Sigmoid colon (tissue), 7 donors: ENCODE results near the gene ILK. TPM values are rescaled to one million over a fixed set of nuclear protein-coding genes. Genes with fewer than 3 reads are reported as not detected.
A peak's percentile ranks its signal among the peaks of the same experiment; 100 is the strongest.

Experiments used
- DNase-seq: peaks from one replicate; pipeline ENCODE4 v3.0.0-alpha.2; 2019
- H3K27ac ChIP-seq, 4 donors: fragments of 200-600 bp; sonication (generic); one replicate each; pipeline ENCODE4 v1.5.1; 2016 to 2019; ENCODE audit warnings: mild to moderate bottlenecking in 1 of 4
- H3K27me3 ChIP-seq, 3 donors: fragments of 200-600 bp; sonication (generic); one replicate each; pipeline ENCODE4 v1.5.1; 2019; ENCODE audit warnings: mild to moderate bottlenecking in 1 of 3
- H3K36me3 ChIP-seq, 4 donors: fragments of 200-600 bp; sonication (generic); one replicate each; pipeline ENCODE4 v1.5.1; 2016 to 2019
- H3K4me1 ChIP-seq, 4 donors: fragments of 200-600 bp; sonication (generic); one replicate each; pipeline ENCODE4 v1.5.1; 2017 to 2019
- H3K4me3 ChIP-seq, 4 donors: fragments of 200-600 bp; sonication (generic); one replicate each; pipeline ENCODE4 v1.5.1; 2017 to 2019; ENCODE audit warnings: mild to moderate bottlenecking in 2 of 4, moderate library complexity in 1 of 4
- H3K9me3 ChIP-seq, 4 donors: fragments of 200-600 bp in 3 of 4; sonication (generic) in 3 of 4; one replicate each; pipeline versions ENCODE4 v1.5.1 to v1.6.1; 2013 to 2019
- CTCF ChIP-seq, 4 experiments: fragments of 450-650 bp in 3 of 4; fragments of 200-600 bp in 1 of 4; IDR thresholded peaks; one replicate each; pipeline ENCODE4 v1.5.1; 2016 to 2019; ENCODE audit warnings: antibody characterized with exemption in 4 of 4, mild to moderate bottlenecking in 3 of 4, moderate library complexity in 2 of 4
- EP300 ChIP-seq, 4 donors: sonication (generic); formaldehyde crosslinking; IDR thresholded peaks; one replicate each; pipeline ENCODE4 v1.6.1; 2017; ENCODE audit warnings: antibody characterized with exemption in 4 of 4
- POLR2A ChIP-seq, 2 donors: fragments of 450-650 bp; IDR thresholded peaks; one replicate each; pipeline ENCODE4 v1.6.1; 2016; ENCODE audit warnings: antibody characterized with exemption in 2 of 2, mild to moderate bottlenecking in 2 of 2, moderate library complexity in 2 of 2
- POLR2AphosphoS5 ChIP-seq, 4 donors: sonication (generic); formaldehyde crosslinking; IDR thresholded peaks; one replicate each; pipeline ENCODE4 v1.6.1; 2017; ENCODE audit warnings: antibody characterized with exemption in 4 of 4
- WGBS, 2 donors: extraction: QIAGEN DNeasy Blood & Tissue Kit; methylation state at CpG; one replicate each; pipeline ENCODE4 v1.1.7; 2013; 5-methylcytosine and 5-hydroxymethylcytosine counted together
- intact Hi-C: fragments of 100-400 bp; cut with DNase I; formaldehyde crosslinking; loops from one replicate; pipeline ENCODE4 v1.15.1; 2023
- polyA plus RNA-seq, 3 donors: library from polyadenylated mRNA; stranded (reverse); fragments of 200-250 nt; gene quantifications; one replicate each; pipeline ENCODE4 v1.2.3, GENCODE V29; 2013
- total RNA-seq, 4 donors: library from RNA; depleted of rRNA; stranded (reverse); fragments of >200 nt; gene quantifications; one replicate each; pipeline ENCODE4 v1.1.0, GENCODE V29; 2016
- donor health status: healthy with polysubstance abuse.
- donor health status: Bipolar disorder and iron deficiency.
- donor health status: healthy.

The ILK gene
- total and polyA plus RNA-seq, 7 donors, result 93.7 to 607 (median 450) TPM

GRCh38 chr11:6608726-6609501, 5.3 kb downstream of the ILK start:
- 85 to 87% methylated on average over 14 of the region's 14 CpGs for whole genome bisulfite sequencing, 2 donors
- H3K9me3 ChIP-seq, result no peaks in the 10 kb centered on the region
- H3K36me3 ChIP-seq, result peaks cover 29 to 39% (median 34%) of the 10 kb centered on the region in 4 donors
- intact Hi-C loops, result no loop called here
- no peak overlapping the region for H3K4me3 ChIP-seq
- DNase-seq, result peak; percentile 84
- H3K27me3 ChIP-seq, result no peaks in the 10 kb centered on the region
- H3K4me1 ChIP-seq, result peaks cover 0 to 85% (median 72%) of the 10 kb centered on the region in 4 donors
- peak overlapping the region; percentile 98 to 99 (median 98) for H3K27ac ChIP-seq
- no peak for TF ChIP-seq CTCF (IDR thresholded peaks at IDR 0.05)
- no peak for TF ChIP-seq EP300 (IDR thresholded peaks at IDR 0.05)
- TF ChIP-seq POLR2AphosphoS5 (IDR thresholded peaks at IDR 0.05), result peak; percentile 5 to 43 (median 23)
- no peak for TF ChIP-seq POLR2A (IDR thresholded peaks at IDR 0.05)

DNA sequence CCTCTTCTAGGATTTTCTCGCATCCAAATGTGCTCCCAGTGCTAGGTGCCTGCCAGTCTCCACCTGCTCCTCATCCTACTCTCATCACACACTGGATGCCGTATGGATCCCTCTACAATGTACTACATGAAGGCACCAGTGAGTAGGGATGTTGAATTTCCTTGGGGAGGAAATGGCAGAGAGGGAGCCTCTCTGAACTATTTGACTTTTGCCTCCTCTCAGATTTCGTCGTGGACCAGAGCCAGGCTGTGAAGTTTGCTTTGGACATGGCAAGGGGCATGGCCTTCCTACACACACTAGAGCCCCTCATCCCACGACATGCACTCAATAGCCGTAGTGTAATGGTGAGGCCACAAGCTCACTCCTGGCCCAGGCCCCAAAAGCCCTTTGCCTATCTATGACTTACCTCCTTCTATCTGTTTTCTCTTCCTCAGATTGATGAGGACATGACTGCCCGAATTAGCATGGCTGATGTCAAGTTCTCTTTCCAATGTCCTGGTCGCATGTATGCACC, 6.0 kb downstream of the ILK start:
- DNase-seq, result peak; percentile 67
- H3K4me1 ChIP-seq, result peaks cover 0 to 85% (median 72%) of the 10 kb centered on the region in 4 donors
- no peaks in the 10 kb centered on the region for H3K9me3 ChIP-seq
- no peak overlapping the region for H3K4me3 ChIP-seq
- peaks cover 29 to 46% (median 35%) of the 10 kb centered on the region in 4 donors for H3K36me3 ChIP-seq
- 79 to 90% methylated on average over 8 of the region's 8 CpGs for WGBS, 2 donors
- intact Hi-C loops, result no loop called here
- TF ChIP-seq CTCF (IDR thresholded peaks at IDR 0.05) (no peak), POLR2AphosphoS5 (IDR thresholded peaks at IDR 0.05) (peak in 1 of 4 donors; percentile 17), POLR2A (IDR thresholded peaks at IDR 0.05) (no peak), EP300 (IDR thresholded peaks at IDR 0.05) (no peak)
- H3K27ac ChIP-seq, result peak overlapping the region; percentile 98 to 99 (median 98)
- H3K27me3 ChIP-seq, result no peaks in the 10 kb centered on the region

DNA sequence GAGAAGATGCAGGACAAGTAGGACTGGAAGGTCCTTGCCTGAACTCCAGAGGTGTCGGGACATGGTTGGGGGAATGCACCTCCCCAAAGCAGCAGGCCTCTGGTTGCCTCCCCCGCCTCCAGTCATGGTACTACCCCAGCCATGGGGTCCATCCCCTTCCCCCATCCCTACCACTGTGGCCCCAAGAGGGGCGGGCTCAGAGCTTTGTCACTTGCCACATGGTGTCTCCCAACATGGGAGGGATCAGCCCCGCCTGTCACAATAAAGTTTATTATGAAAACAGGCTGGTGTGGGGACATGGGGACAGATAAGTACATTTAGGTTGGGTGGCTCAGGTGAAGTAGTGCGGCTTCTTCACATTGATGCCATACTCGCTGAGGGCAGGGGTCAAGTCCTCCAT, 7.0 kb downstream of the ILK start:
- intact Hi-C loops, result no loop called here
- peaks cover 0 to 75% (median 68%) of the 10 kb centered on the region in 4 donors for H3K4me1 ChIP-seq
- peak overlapping the region; percentile 64 to 90 (median 82) for H3K4me3 ChIP-seq
- H3K27me3 ChIP-seq, result no peaks in the 10 kb centered on the region
- peak overlapping the region; percentile 98 to 99 (median 98) for H3K27ac ChIP-seq
- H3K9me3 ChIP-seq, result no peaks in the 10 kb centered on the region
- DNase-seq, result peak; percentile 71
- peaks cover 29 to 56% (median 43%) of the 10 kb centered on the region in 4 donors for H3K36me3 ChIP-seq
- TF ChIP-seq CTCF (IDR thresholded peaks at IDR 0.05) (no peak), POLR2AphosphoS5 (IDR thresholded peaks at IDR 0.05) (peak in 1 of 4 donors; percentile 7), EP300 (IDR thresholded peaks at IDR 0.05) (no peak), POLR2A (IDR thresholded peaks at IDR 0.05) (no peak)
- WGBS, 2 donors, result 86 to 90% methylated on average over 6 of the region's 6 CpGs

- peaks cover 29 to 63% (median 47%) of the 10 kb centered on the region in 4 donors for H3K36me3 ChIP-seq
These were observed 7.8 kb downstream of the ILK start for GRCh38 chr11:6611092-6611962.

More at GRCh38 chr11:6611092-6611962, 7.8 kb downstream of the ILK start:
- WGBS, 2 donors, result 10 to 16% methylated on average over 39 of the region's 39 CpGs
- Histone ChIP-seq H3K4me1 (peaks cover 0 to 68% (median 62%) of the 10 kb centered on the region in 4 donors), H3K27ac (peak overlapping the region; percentile 98 to 99 (median 98)), H3K4me3 (peak overlapping the region; percentile 64 to 90 (median 82)), H3K9me3 (no peaks in the 10 kb centered on the region), H3K27me3 (no peaks in the 10 kb centered on the region)
- peak; percentile 84 for DNase-seq
- intact Hi-C loops, result no loop called here
- TF ChIP-seq POLR2A (IDR thresholded peaks at IDR 0.05) (no peak), POLR2AphosphoS5 (IDR thresholded peaks at IDR 0.05) (peak; percentile 31 to 55 (median 37)), EP300 (IDR thresholded peaks at IDR 0.05) (no peak), CTCF (IDR thresholded peaks at IDR 0.05) (no peak)
